HG02571 (cell line): Measurements from ENCODE around the gene ABTB1.

Experiments used
- ATAC-seq: cut with Tn5 transposase; IDR thresholded peaks from one replicate; pipeline ENCODE4 v1.9.1; 2021; ENCODE audit warnings: mild to moderate bottlenecking, moderate library complexity; ENCODE audit not compliant: unreplicated experiment

ABTB1 gene

GRCh38 chr3:127686512-127686894 lies 13.8 kb downstream of the ABTB1 start:
- ATAC-seq: no peak

GRCh38 chr3:127687228-127687737 lies 14.5 kb downstream of the ABTB1 start:
- ATAC-seq: no peak

DNA sequence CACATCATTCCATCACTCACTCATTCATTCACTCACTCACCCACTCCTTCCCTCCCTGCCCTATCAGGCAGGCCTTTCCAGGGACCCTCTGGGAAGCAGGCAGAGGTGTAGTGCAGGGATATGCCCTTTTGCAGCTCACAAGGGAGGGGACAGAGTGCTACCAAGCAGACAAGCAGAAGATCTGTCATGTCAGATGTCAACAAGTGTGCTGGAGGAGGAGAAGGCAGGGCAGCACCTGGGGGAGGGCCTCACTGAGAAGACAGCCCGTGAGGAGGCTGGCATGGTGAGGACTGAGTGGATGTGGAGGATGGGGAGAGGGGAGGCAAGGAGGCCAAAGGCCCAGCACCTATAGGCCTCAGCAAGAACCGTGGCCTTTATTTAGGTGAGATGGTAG lies 15.3 kb downstream of the ABTB1 start:
- no peak for ATAC-seq

- ATAC-seq: no peak
These were observed 15.9 kb downstream of the ABTB1 start for GRCh38 chr3:127688416-127689265.

GRCh38 chr3:127689266-127689860 lies 16.6 kb downstream of the ABTB1 start:
- ATAC-seq: no peak

DNA sequence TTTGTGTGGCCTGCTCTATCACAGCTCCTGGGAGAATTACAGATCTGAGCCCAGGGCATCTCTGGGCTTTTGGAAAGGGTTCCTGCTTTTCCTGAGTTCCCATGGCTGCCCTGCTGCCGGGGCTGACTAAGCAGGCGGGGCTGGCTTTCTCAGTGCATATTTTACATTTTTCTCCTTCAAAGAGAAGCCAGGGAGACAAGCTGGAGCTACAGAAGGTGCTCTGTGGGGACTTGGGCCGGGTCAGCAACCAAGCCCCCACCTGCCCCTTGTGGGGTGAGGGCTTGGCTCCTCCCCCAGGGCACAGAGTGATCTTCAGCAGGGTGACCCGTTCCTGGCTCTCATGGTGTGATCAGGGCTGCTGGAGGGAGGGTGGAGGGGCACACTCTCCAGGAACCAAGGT lies 17.4 kb downstream of the ABTB1 start:
- ATAC-seq: no peak

GRCh38 chr3:127690823-127691452 lies 18.2 kb downstream of the ABTB1 start:
- no peak for ATAC-seq

DNA sequence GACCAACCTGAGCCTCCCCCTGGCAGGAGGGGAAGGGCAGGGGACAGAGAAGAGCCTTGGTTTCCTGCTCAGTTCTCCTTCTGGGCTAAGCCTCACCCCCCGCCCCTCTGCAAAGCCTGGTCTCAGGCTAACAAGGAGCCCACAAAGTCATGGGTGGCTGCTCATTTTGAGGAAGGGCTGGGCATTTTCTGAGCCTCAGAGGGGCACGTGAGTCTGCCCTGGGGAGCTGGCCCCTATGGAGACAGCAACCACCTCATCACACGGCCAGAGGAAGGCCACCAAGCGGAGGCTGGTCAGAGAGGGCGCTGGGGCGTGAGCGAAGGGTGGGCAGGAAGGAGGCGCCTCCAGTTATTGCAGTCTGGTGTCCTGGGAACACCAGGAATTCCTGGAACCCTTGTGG lies 18.7 kb downstream of the ABTB1 start:
- no peak for ATAC-seq

DNA sequence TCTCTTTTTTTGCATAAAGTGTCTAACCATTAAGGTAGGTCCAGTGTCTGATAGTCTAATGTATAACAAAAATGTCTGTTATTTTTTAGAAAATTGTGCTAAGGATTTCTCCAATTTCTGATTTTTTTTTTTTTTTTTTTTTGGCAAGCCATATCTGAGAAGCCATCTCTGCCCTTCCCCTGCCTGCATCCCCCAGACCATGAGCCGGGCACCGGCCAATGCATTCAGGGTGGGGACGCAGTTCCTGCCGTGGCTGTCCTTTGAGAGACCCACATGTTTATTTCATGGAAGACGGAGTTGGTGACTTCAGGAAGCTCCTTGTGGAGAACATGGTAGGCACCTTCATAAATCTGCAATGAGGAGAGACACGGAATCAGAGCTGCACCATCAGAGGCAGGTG lies 19.2 kb downstream of the ABTB1 start:
- no peak for ATAC-seq

GRCh38 chr3:127692501-127693335 lies 20.0 kb downstream of the ABTB1 start:
- ATAC-seq: no peak

- no peak for ATAC-seq
These were observed 20.6 kb downstream of the ABTB1 start for GRCh38 chr3:127693336-127693843.

- no peak for ATAC-seq
These were observed 21.9 kb downstream of the ABTB1 start for GRCh38 chr3:127694467-127695215.

- ATAC-seq: no peak
These were observed 24.9 kb downstream of the ABTB1 start for GRCh38 chr3:127697551-127698240.

GRCh38 chr3:127698286-127698685 lies 25.5 kb downstream of the ABTB1 start:
- ATAC-seq: no peak

DNA sequence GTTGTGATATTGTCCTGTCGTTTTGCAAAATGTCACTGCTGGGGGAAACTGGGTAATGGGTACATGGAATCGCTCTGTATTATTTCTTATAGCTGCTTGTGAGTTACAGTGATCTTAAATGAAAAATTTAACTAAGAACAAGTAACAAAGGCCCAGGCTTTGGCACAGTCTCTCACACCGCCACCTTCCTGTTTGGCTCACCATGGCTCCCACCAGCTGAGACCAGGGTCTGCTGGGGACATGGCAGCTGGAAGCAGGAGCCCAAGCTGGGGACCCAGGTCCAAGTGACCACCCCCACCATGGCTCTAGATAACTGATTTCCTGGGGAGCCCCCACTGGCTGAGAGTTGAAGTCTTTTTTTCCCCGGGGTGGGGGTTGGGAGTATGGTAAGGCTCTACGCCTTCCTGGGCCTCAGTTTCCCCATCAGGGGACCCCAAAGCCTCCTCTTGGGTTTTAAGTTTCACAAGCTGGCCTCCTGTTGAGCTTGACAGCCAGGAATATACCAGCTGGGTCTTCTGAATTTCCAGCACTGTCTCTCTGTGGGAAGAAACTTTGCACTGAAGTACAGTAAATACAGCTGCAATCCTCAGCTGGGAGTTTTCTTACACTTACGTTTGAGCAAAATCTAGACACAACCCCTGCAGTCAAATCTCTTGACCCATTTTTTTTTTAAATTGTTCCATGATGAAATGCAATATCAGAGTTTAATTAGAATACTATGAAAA lies 26.1 kb downstream of the ABTB1 start:
- ATAC-seq: no peak

- ATAC-seq: no peak
These were observed 26.9 kb downstream of the ABTB1 start for GRCh38 chr3:127699416-127700300.

GRCh38 chr3:127700406-127700805 lies 27.7 kb downstream of the ABTB1 start:
- no peak for ATAC-seq
